Fibroblast of lung (primary cell): ENCODE measurements around the gene OS9. TPM values are rescaled to one million over a fixed set of nuclear protein-coding genes. Genes with fewer than 3 reads are reported as not detected.

ENCODE experiments used
- DNase-seq, 2 donors: peaks; one replicate each; pipeline versions ENCODE4 v3.0.0 to v3.0.0-alpha.2; 2010; ENCODE audit warnings: low read depth in 2 of 2
- H2AFZ ChIP-seq: 2 replicates; pipeline ENCODE4 v1.5.1; 2012; ENCODE audit warnings: low read length, control low read depth, inconsistent platforms
- H3K27ac ChIP-seq: 2 replicates; pipeline ENCODE4 v1.5.1; 2011; ENCODE audit warnings: low read length, control low read depth; ENCODE audit not compliant: insufficient read depth
- H3K27me3 ChIP-seq: 2 replicates; pipeline ENCODE4 v1.5.1; 2011; ENCODE audit warnings: mild to moderate bottlenecking, low read length; ENCODE audit not compliant: control insufficient read depth, insufficient read depth
- H3K36me3 ChIP-seq: 2 replicates; pipeline ENCODE4 v1.5.1; 2011; ENCODE audit warnings: low read length; ENCODE audit not compliant: control insufficient read depth, insufficient read depth
- H3K4me1 ChIP-seq: 2 replicates; pipeline ENCODE4 v1.5.1; 2011; ENCODE audit warnings: low read length; ENCODE audit not compliant: control insufficient read depth, insufficient read depth; ENCODE audit errors: extremely low read depth
- H3K4me2 ChIP-seq: 2 replicates; pipeline ENCODE4 v1.5.1; 2011; ENCODE audit warnings: low read length, control low read depth; ENCODE audit not compliant: insufficient read depth; ENCODE audit errors: extremely low read depth
- H3K4me3 ChIP-seq, 4 experiments: fragments of 200-600 bp in 1 of 4; sonication (generic) in 1 of 4; replicated peaks in 1 of 4; 2 replicates each; pipeline ENCODE4 v1.5.1; 2011 to 2016; ENCODE audit warnings: low read length in 4 of 4, low read depth in 3 of 4, mild to moderate bottlenecking in 3 of 4, control low read depth in 2 of 4, inconsistent platforms in 1 of 4, mixed read lengths in 1 of 4; ENCODE audit not compliant: insufficient read depth in 1 of 4; ENCODE audit errors: control extremely low read depth in 1 of 4
- H3K79me2 ChIP-seq: 2 replicates; pipeline ENCODE4 v1.5.1; 2012; ENCODE audit warnings: mild to moderate bottlenecking, low read length, inconsistent platforms; ENCODE audit not compliant: control insufficient read depth, insufficient read depth
- H3K9ac ChIP-seq: 2 replicates; pipeline ENCODE4 v1.5.1; 2011; ENCODE audit warnings: mild to moderate bottlenecking, low read length, control low read depth; ENCODE audit not compliant: insufficient read depth
- H3K9me3 ChIP-seq: 2 replicates; pipeline ENCODE4 v1.5.1; 2012; ENCODE audit warnings: low read depth, low read length; ENCODE audit not compliant: control insufficient read depth, insufficient read depth
- H4K20me1 ChIP-seq: 2 replicates; pipeline ENCODE4 v1.5.1; 2011; ENCODE audit warnings: low read length; ENCODE audit not compliant: control insufficient read depth, insufficient read depth; ENCODE audit errors: extremely low read depth
- EZH2 ChIP-seq: IDR thresholded peaks from 2 replicates; pipeline ENCODE4 v1.5.1; 2012; ENCODE audit warnings: low read length, control low read depth, mild to moderate bottlenecking; ENCODE audit errors: missing control alignments
- polyA plus RNA-seq, 2 donors: library from polyadenylated mRNA; depleted of rRNA in 1 of 2; stranded (reverse) in 1 of 2; unstranded in 1 of 2; fragments of >200 nt; gene quantifications; 2 replicates each; pipeline ENCODE4 v1.2.1, GENCODE V29; 2011 to 2012; ENCODE audit warnings: missing spikeins in 1 of 2
- total RNA-seq: library from RNA; depleted of rRNA; stranded (reverse); fragments of >200 nt; gene quantifications from 2 replicates; pipeline ENCODE4 v1.2.1, GENCODE V29; 2014
- TF ChIP-seq, protein P1 (sequence below), 2 donors: IDR thresholded peaks in 1 of 2; conservative IDR thresholded peaks in 1 of 2; 1 replicate in 1 of 2; 2 replicates in 1 of 2; pipeline ENCODE4 v1.5.1; 2011 to 2012; ENCODE audit warnings: low read length in 2 of 2, control low read depth in 1 of 2, inconsistent platforms in 1 of 2, low read depth in 1 of 2, mild to moderate bottlenecking in 1 of 2

Gene OS9
- total and polyA plus RNA-seq, 2 donors (not counting 1 experiment from before 2014, with no cell fraction given), result 170 to 316 TPM

DNA sequence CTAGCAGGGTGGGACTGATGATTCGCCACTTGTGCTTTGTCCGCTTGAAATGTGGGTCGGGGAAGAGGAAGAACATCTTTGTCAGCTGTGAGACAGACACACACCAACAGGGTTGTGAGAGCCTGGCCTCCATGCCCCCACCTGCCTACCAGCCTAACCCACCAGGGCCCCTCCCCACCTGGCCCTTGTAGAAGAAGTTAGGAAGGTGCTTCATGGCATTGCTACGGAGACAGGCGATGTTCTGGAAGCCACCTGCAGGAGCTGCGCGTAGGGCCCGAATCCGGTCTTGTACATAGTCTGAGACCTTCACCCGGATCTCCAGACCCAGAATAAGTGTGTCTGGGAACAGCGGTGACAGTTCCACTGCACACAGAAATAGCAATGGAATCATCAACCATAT, 75.7 kb downstream of the OS9 start:
- peaks cover 22% of the 10 kb centered on the region for H3K27me3 ChIP-seq
- no peak overlapping the region for H3K9ac ChIP-seq
- H3K9me3 ChIP-seq, result no peaks in the 10 kb centered on the region
- no peak overlapping the region for H3K4me2 ChIP-seq
- peaks cover 5% of the 10 kb centered on the region for H3K79me2 ChIP-seq
- H3K4me1 ChIP-seq, result peaks cover 20% of the 10 kb centered on the region
- H3K4me3 ChIP-seq, result no peak overlapping the region
- no peak overlapping the region for H2AFZ ChIP-seq
- no peaks in the 10 kb centered on the region for H4K20me1 ChIP-seq
- TF ChIP-seq EZH2, result no peak
- TF ChIP-seq, protein P1, sequence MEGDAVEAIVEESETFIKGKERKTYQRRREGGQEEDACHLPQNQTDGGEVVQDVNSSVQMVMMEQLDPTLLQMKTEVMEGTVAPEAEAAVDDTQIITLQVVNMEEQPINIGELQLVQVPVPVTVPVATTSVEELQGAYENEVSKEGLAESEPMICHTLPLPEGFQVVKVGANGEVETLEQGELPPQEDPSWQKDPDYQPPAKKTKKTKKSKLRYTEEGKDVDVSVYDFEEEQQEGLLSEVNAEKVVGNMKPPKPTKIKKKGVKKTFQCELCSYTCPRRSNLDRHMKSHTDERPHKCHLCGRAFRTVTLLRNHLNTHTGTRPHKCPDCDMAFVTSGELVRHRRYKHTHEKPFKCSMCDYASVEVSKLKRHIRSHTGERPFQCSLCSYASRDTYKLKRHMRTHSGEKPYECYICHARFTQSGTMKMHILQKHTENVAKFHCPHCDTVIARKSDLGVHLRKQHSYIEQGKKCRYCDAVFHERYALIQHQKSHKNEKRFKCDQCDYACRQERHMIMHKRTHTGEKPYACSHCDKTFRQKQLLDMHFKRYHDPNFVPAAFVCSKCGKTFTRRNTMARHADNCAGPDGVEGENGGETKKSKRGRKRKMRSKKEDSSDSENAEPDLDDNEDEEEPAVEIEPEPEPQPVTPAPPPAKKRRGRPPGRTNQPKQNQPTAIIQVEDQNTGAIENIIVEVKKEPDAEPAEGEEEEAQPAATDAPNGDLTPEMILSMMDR (conservative IDR thresholded peaks at IDR 0.05 in 1 of 2, IDR thresholded peaks at IDR 0.05 in 1 of 2; ENCODE audit: low read depth in 1 of 2, low read length in 2 of 2), result no peak
- DNase-seq, result no peak
- peaks cover 11% of the 10 kb centered on the region for H3K36me3 ChIP-seq
- no peak overlapping the region for H3K27ac ChIP-seq

DNA sequence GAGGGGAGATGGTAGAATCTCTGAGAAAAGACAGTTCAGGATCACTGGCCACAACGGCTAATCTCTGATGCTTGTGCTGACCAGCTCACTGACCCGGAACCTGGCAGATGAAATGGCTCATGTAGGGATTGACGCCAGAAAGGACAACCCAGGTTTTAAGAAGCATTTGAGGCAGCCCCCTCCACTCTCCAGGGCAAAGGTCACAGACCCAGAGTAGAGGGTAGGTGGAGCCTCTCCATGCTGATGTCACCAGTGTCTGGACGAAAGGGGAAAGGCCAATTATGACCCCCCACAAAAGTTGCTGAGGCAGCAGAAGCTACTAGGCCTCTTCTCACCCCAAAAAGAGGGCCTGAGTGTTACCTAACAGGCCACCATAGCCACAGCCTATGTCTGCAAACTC, 76.8 kb downstream of the OS9 start:
- no peaks in the 10 kb centered on the region for H3K9me3 ChIP-seq
- H2AFZ ChIP-seq, result no peak overlapping the region
- no peak overlapping the region for H3K4me3 ChIP-seq
- H3K4me1 ChIP-seq, result peaks cover 15% of the 10 kb centered on the region
- H3K27me3 ChIP-seq, result peaks cover 11% of the 10 kb centered on the region
- H4K20me1 ChIP-seq, result no peaks in the 10 kb centered on the region
- peaks cover 5% of the 10 kb centered on the region for H3K79me2 ChIP-seq
- no peak for DNase-seq
- H3K36me3 ChIP-seq, result peaks cover 11% of the 10 kb centered on the region
- peak overlapping the region; percentile 6 for H3K9ac ChIP-seq
- TF ChIP-seq, protein P1 (conservative IDR thresholded peaks at IDR 0.05 in 1 of 2, IDR thresholded peaks at IDR 0.05 in 1 of 2; ENCODE audit: low read depth in 1 of 2, low read length in 2 of 2), result no peak
- TF ChIP-seq EZH2, result no peak
- no peak overlapping the region for H3K27ac ChIP-seq
- H3K4me2 ChIP-seq, result peak overlapping the region; percentile 99

Other genes starting within 250 kb of the OS9 start
- 9.2 and 26.4 TPM in 2 replicates for gene INHBE, start 238.8 kb upstream of the OS9 start, total RNA-seq
- 0.41 and 0.67 TPM in 2 replicates for gene INHBE, start 238.8 kb upstream of the OS9 start, polyA plus RNA-seq
- 1.0 and 2.0 TPM in 2 replicates for gene GLI1, start 234.3 kb upstream of the OS9 start, total RNA-seq
- gene GLI1, start 234.3 kb upstream of the OS9 start, polyA plus RNA-seq, result 0.40 and 0.97 TPM in 2 replicates
- under 0.01 TPM in 2 replicates for gene ARHGAP9, start 214.3 kb upstream of the OS9 start, total RNA-seq
- 0.08 and 0.10 TPM in 2 replicates for gene ARHGAP9, start 214.3 kb upstream of the OS9 start, polyA plus RNA-seq
- gene MARS1, start 206.1 kb upstream of the OS9 start, total RNA-seq, result 223 and 352 TPM in 2 replicates
- gene MARS1, start 206.1 kb upstream of the OS9 start, polyA plus RNA-seq, result 89.9 and 103 TPM in 2 replicates
- gene DDIT3, start 173.6 kb upstream of the OS9 start, total RNA-seq, result 249 and 265 TPM in 2 replicates
- gene DDIT3, start 173.6 kb upstream of the OS9 start, polyA plus RNA-seq, result 32.5 and 57.8 TPM in 2 replicates
- 5.1 and 7.1 TPM in 2 replicates for gene MBD6, start 171.3 kb upstream of the OS9 start, total RNA-seq
- 3.0 and 3.1 TPM in 2 replicates for gene MBD6, start 171.3 kb upstream of the OS9 start, polyA plus RNA-seq
- gene DCTN2, start 146.9 kb upstream of the OS9 start, total RNA-seq, result 101 and 108 TPM in 2 replicates
- gene DCTN2, start 146.9 kb upstream of the OS9 start, polyA plus RNA-seq, result 211 and 229 TPM in 2 replicates
- 0.51 and 1.3 TPM in 2 replicates for gene KIF5A, start 144.1 kb upstream of the OS9 start, total RNA-seq
- gene KIF5A, start 144.1 kb upstream of the OS9 start, polyA plus RNA-seq, result 0.53 and 0.89 TPM in 2 replicates
- gene PIP4K2C, start 102.9 kb upstream of the OS9 start, total RNA-seq, result 9.0 and 11.9 TPM in 2 replicates
- gene PIP4K2C, start 102.9 kb upstream of the OS9 start, polyA plus RNA-seq, result 24.3 and 25.2 TPM in 2 replicates
- gene DTX3, start 89.3 kb upstream of the OS9 start, total RNA-seq, result 16.4 and 30.4 TPM in 2 replicates
- 12.1 and 17.3 TPM in 2 replicates for gene DTX3, start 89.3 kb upstream of the OS9 start, polyA plus RNA-seq
- 34.4 and 40.0 TPM in 2 replicates for gene ARHGEF25, start 82.7 kb upstream of the OS9 start, total RNA-seq
- 12.1 and 15.7 TPM in 2 replicates for gene ARHGEF25, start 82.7 kb upstream of the OS9 start, polyA plus RNA-seq
- 0.51 and 2.3 TPM in 2 replicates for gene B4GALNT1, start 60.9 kb upstream of the OS9 start, total RNA-seq
- gene B4GALNT1, start 60.9 kb upstream of the OS9 start, polyA plus RNA-seq, result 1.3 and 3.4 TPM in 2 replicates
- under 0.01 and 0.17 TPM in 2 replicates for gene AGAP2, start 44.6 kb downstream of the OS9 start, total RNA-seq
- 0.02 and 0.05 TPM in 2 replicates for gene AGAP2, start 44.6 kb downstream of the OS9 start, polyA plus RNA-seq
- 55.7 and 99.6 TPM in 2 replicates for gene TSPAN31, start 50.9 kb downstream of the OS9 start, total RNA-seq
- 42.8 and 53.6 TPM in 2 replicates for gene TSPAN31, start 50.9 kb downstream of the OS9 start, polyA plus RNA-seq
- 183 and 257 TPM in 2 replicates for gene CDK4, start 58.2 kb downstream of the OS9 start, total RNA-seq
- 233 and 324 TPM in 2 replicates for gene CDK4, start 58.2 kb downstream of the OS9 start, polyA plus RNA-seq
- 2.6 and 3.8 TPM in 2 replicates for gene MARCHF9, start 61.0 kb downstream of the OS9 start, total RNA-seq
- 4.8 and 5.6 TPM in 2 replicates for gene MARCHF9, start 61.0 kb downstream of the OS9 start, polyA plus RNA-seq
- under 0.01 and 0.17 TPM in 2 replicates for gene CYP27B1, start 72.9 kb downstream of the OS9 start, total RNA-seq
- gene CYP27B1, start 72.9 kb downstream of the OS9 start, polyA plus RNA-seq, result 0.26 and 0.29 TPM in 2 replicates
- gene METTL1, start 78.0 kb downstream of the OS9 start, total RNA-seq, result 3.5 and 6.4 TPM in 2 replicates
- 16.9 and 28.5 TPM in 2 replicates for gene METTL1, start 78.0 kb downstream of the OS9 start, polyA plus RNA-seq
- gene EEF1AKMT3, start 78.5 kb downstream of the OS9 start, total RNA-seq, result 3.9 and 8.9 TPM in 2 replicates
- gene EEF1AKMT3, start 78.5 kb downstream of the OS9 start, polyA plus RNA-seq, result 6.7 and 11.9 TPM in 2 replicates
- gene TSFM, start 88.7 kb downstream of the OS9 start, total RNA-seq, result 15.5 and 20.3 TPM in 2 replicates
- gene TSFM, start 88.7 kb downstream of the OS9 start, polyA plus RNA-seq, result 16.8 and 19.0 TPM in 2 replicates
- gene AVIL, start 124.6 kb downstream of the OS9 start, total RNA-seq, result 2.8 and 7.1 TPM in 2 replicates
- 1.1 and 2.2 TPM in 2 replicates for gene AVIL, start 124.6 kb downstream of the OS9 start, polyA plus RNA-seq
- gene CTDSP2, start 152.6 kb downstream of the OS9 start, total RNA-seq, result 87.8 and 92.0 TPM in 2 replicates
- gene CTDSP2, start 152.6 kb downstream of the OS9 start, polyA plus RNA-seq, result 199 and 208 TPM in 2 replicates
- gene ATP23, start 247.4 kb downstream of the OS9 start, total RNA-seq, result 8.5 and 9.4 TPM in 2 replicates
- gene ATP23, start 247.4 kb downstream of the OS9 start, polyA plus RNA-seq, result 4.8 and 8.7 TPM in 2 replicates